ENCODE results near the gene EPS15.

The EPS15 gene

DNA sequence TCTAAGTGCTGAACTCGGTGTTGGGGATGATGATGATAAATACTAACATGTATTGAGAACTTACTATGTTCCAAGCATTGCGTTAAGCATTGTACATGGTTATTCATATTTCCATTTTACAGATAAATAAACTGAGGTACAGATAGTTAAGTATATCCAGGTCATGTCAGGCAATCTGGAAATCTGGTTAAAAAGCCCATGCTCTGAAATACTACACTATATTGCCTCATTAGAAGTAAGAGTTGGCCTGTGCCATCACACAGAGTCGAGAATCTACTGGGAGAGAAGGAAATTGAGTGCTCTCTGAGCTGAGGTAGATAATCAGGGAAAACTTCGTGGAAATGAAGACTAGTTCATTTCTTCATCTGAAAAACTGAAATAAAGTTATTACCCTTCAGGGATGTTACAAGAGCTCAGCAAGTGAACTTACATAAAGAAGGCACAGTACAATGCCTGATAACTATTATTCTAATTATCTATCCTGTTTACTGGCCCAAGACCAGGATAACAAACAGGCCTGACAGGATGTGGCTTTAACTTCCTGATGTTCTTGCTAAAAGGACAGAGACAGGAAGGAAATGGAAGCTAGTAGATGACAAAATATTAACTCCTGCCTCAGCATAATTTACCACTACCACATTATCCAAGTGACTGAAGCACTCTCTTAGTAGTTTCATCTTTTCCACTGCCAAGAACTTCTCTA, 85.6 kb downstream of the EPS15 start:
- H3K79me2 ChIP-seq (ENCODE audit: low read length): no peaks in the 10 kb centered on the region
- no peaks in the 10 kb centered on the region for H3K9me3 ChIP-seq (replicated peaks; ENCODE audit: insufficient read depth, low read length)
- peak; percentile 34 for DNase-seq
- TF ChIP-seq EZH2 (optimal IDR thresholded peaks at IDR 0.05; ENCODE audit: low read depth, low read length) (no peak), EZH2phosphoT487 (IDR thresholded peaks at IDR 0.05; ENCODE audit: low read length) (no peak)
- TF ChIP-seq, protein P1, sequence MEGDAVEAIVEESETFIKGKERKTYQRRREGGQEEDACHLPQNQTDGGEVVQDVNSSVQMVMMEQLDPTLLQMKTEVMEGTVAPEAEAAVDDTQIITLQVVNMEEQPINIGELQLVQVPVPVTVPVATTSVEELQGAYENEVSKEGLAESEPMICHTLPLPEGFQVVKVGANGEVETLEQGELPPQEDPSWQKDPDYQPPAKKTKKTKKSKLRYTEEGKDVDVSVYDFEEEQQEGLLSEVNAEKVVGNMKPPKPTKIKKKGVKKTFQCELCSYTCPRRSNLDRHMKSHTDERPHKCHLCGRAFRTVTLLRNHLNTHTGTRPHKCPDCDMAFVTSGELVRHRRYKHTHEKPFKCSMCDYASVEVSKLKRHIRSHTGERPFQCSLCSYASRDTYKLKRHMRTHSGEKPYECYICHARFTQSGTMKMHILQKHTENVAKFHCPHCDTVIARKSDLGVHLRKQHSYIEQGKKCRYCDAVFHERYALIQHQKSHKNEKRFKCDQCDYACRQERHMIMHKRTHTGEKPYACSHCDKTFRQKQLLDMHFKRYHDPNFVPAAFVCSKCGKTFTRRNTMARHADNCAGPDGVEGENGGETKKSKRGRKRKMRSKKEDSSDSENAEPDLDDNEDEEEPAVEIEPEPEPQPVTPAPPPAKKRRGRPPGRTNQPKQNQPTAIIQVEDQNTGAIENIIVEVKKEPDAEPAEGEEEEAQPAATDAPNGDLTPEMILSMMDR (IDR thresholded peaks at IDR 0.05; ENCODE audit: low read length): no peak
- H3K27ac ChIP-seq (ENCODE audit: low read length): no peak overlapping the region
- H3K9ac ChIP-seq (ENCODE audit: low read length): no peak overlapping the region
- no peaks in the 10 kb centered on the region; the same call in 1 of the 2 replicates for H3K36me3 ChIP-seq (replicated peaks; ENCODE audit: insufficient read depth, low read length)
- no peak overlapping the region for H2AFZ ChIP-seq (ENCODE audit: low read length)
- peak overlapping the region; percentile 14 for H3K4me2 ChIP-seq (ENCODE audit: low read depth, low read length)
- peaks cover 18% of the 10 kb centered on the region for H3K4me1 ChIP-seq (ENCODE audit: low read length)
- no peaks in the 10 kb centered on the region; the same call in 1 of the 2 replicates for H3F3A ChIP-seq (ENCODE audit: insufficient read depth, low read length)
- H4K20me1 ChIP-seq (ENCODE audit: insufficient read depth, low read length): no peaks in the 10 kb centered on the region
- H3K27me3 ChIP-seq (replicated peaks; ENCODE audit: insufficient read depth, low read length): no peaks in the 10 kb centered on the region
- H3K4me3 ChIP-seq (ENCODE audit: low read length): no peak overlapping the region
- H3K9me2 ChIP-seq (replicated peaks; ENCODE audit: insufficient read depth, low read length): no peaks in the 10 kb centered on the region

DNA sequence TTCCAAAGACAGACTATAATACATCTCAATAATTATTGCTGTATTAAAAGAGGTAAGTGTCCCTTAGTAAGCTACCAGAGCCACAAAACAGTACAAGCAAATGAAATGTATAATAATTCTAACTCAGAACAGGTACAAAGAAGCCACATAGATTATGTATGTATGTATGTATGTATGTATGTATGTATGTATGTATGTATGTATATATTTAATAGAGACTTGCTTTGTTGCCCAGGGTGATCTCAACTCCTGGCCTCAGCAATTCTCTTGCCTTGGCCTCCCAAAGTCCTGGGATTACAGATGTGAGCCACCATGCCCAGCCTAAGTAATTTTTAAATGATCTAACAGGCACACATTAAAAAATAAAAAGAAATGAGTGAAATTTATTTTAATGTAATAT, 86.9 kb downstream of the EPS15 start:
- Histone ChIP-seq H3K9ac (ENCODE audit: low read length) (no peak overlapping the region), H3K9me2 (replicated peaks; ENCODE audit: insufficient read depth, low read length) (no peaks in the 10 kb centered on the region), H3K4me2 (ENCODE audit: low read depth, low read length) (no peak overlapping the region), H3K4me3 (ENCODE audit: low read length) (no peak overlapping the region), H3K27me3 (replicated peaks; ENCODE audit: insufficient read depth, low read length) (no peaks in the 10 kb centered on the region), H3F3A (ENCODE audit: insufficient read depth, low read length) (no peaks in the 10 kb centered on the region; the same call in 1 of the 2 replicates), H3K4me1 (ENCODE audit: low read length) (peaks cover 18% of the 10 kb centered on the region), H4K20me1 (ENCODE audit: insufficient read depth, low read length) (no peaks in the 10 kb centered on the region), H2AFZ (ENCODE audit: low read length) (no peak overlapping the region), H3K27ac (ENCODE audit: low read length) (no peak overlapping the region), H3K79me2 (ENCODE audit: low read length) (no peaks in the 10 kb centered on the region), H3K9me3 (replicated peaks; ENCODE audit: insufficient read depth, low read length) (no peaks in the 10 kb centered on the region), H3K36me3 (replicated peaks; ENCODE audit: insufficient read depth, low read length) (no peaks in the 10 kb centered on the region)
- TF ChIP-seq EZH2 (optimal IDR thresholded peaks at IDR 0.05; ENCODE audit: low read depth, low read length) (no peak), EZH2phosphoT487 (IDR thresholded peaks at IDR 0.05; ENCODE audit: low read length) (no peak)
- TF ChIP-seq, protein P1 (IDR thresholded peaks at IDR 0.05; ENCODE audit: low read length): no peak
- no peak for DNase-seq

DNA sequence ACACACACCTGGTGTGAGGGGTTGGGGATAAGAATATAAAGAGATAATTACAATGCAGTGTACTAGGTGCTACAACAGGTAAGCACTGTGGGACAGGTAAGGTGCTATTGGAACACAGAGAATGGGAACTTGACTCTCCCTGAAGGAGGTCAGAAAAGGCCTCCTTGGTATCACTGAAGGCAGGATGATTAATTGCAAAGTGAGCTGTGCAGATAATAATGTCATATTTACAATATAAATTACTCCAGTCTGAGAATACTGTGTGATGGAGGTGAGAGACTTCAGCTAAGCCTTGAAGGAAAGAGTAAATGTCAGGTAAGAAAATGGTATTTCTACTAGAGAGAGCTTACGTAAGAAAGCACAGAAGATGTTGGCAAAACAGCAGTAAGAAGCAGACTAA, 91.6 kb downstream of the EPS15 start:
- Histone ChIP-seq H3K4me1 (ENCODE audit: low read length) (no peaks in the 10 kb centered on the region), H3K36me3 (replicated peaks; ENCODE audit: insufficient read depth, low read length) (no peaks in the 10 kb centered on the region), H2AFZ (ENCODE audit: low read length) (no peak overlapping the region), H3K4me3 (ENCODE audit: low read length) (no peak overlapping the region), H3K79me2 (ENCODE audit: low read length) (no peaks in the 10 kb centered on the region), H3K9me3 (replicated peaks; ENCODE audit: insufficient read depth, low read length) (no peaks in the 10 kb centered on the region), H3K4me2 (ENCODE audit: low read depth, low read length) (no peak overlapping the region), H3K27me3 (replicated peaks; ENCODE audit: insufficient read depth, low read length) (no peaks in the 10 kb centered on the region), H3K9me2 (replicated peaks; ENCODE audit: insufficient read depth, low read length) (no peaks in the 10 kb centered on the region), H3K9ac (ENCODE audit: low read length) (no peak overlapping the region), H4K20me1 (ENCODE audit: insufficient read depth, low read length) (no peaks in the 10 kb centered on the region), H3F3A (ENCODE audit: insufficient read depth, low read length) (no peaks in the 10 kb centered on the region), H3K27ac (ENCODE audit: low read length) (no peak overlapping the region)
- no peak for DNase-seq
- TF ChIP-seq EZH2phosphoT487 (IDR thresholded peaks at IDR 0.05; ENCODE audit: low read length) (no peak), EZH2 (optimal IDR thresholded peaks at IDR 0.05; ENCODE audit: low read depth, low read length) (no peak)
- TF ChIP-seq, protein P1 (IDR thresholded peaks at IDR 0.05; ENCODE audit: low read length): no peak

All from MM.1S (cell line).